ENCODE results near the gene JARID2. TPM values are rescaled to one million over a fixed set of nuclear protein-coding genes. Genes with fewer than 3 reads are reported as not detected.

Gene JARID2
- total and polyA plus RNA-seq, 7 donors: 1.8 to 7.8 (median 6.1) TPM

DNA sequence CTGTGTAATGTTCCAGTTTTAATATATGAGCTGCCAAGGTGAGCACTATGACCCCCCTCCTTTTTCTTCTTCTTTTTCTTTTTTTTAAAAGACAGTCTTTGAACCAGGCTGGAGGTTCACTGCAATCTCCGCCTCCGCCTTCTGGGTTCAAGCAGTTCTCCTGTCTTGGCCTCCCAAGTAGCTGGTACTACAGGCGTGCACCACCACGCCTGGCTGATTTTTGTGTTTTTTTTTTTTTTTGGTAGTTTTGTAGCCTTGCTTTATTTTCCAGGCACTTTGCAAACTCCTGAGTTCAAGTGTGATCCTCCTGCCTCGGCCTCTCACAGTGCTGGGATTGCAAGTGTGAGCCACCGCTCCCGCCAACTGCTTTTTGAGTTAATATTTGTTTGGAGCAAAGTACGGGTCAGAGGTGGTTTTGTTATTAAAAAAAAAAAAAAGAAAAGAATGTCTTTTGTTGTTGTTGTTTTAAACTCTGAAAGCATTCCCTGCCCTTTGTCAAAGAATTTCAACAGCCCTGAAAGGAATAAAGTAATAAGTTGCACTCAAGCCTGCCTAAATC lies 78.6 kb downstream of the JARID2 start:
- intact Hi-C loops (cut with DNase I): no loop called here
- DNase-seq: no peak
- no peak overlapping the region for H3K27ac ChIP-seq
- H3K4me3 ChIP-seq: no peak overlapping the region
- TF ChIP-seq, protein P1, sequence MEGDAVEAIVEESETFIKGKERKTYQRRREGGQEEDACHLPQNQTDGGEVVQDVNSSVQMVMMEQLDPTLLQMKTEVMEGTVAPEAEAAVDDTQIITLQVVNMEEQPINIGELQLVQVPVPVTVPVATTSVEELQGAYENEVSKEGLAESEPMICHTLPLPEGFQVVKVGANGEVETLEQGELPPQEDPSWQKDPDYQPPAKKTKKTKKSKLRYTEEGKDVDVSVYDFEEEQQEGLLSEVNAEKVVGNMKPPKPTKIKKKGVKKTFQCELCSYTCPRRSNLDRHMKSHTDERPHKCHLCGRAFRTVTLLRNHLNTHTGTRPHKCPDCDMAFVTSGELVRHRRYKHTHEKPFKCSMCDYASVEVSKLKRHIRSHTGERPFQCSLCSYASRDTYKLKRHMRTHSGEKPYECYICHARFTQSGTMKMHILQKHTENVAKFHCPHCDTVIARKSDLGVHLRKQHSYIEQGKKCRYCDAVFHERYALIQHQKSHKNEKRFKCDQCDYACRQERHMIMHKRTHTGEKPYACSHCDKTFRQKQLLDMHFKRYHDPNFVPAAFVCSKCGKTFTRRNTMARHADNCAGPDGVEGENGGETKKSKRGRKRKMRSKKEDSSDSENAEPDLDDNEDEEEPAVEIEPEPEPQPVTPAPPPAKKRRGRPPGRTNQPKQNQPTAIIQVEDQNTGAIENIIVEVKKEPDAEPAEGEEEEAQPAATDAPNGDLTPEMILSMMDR (IDR thresholded peaks at IDR 0.05): no peak
- TF ChIP-seq EP300 (IDR thresholded peaks at IDR 0.05): no peak
- TF ChIP-seq POLR2A (IDR thresholded peaks at IDR 0.05): no peak
- no peak for TF ChIP-seq POLR2AphosphoS5 (IDR thresholded peaks at IDR 0.05)
- 89 to 93% methylated on average over 8 of the region's 8 CpGs for WGBS, 2 donors
- H3K27me3 ChIP-seq: no peaks in the 10 kb centered on the region
- no peaks in the 10 kb centered on the region for H3K9me3 ChIP-seq
- H3K4me1 ChIP-seq: peaks cover 0 to 27% (median 10%) of the 10 kb centered on the region in 4 donors
- H3K36me3 ChIP-seq: no peaks in the 10 kb centered on the region

DNA sequence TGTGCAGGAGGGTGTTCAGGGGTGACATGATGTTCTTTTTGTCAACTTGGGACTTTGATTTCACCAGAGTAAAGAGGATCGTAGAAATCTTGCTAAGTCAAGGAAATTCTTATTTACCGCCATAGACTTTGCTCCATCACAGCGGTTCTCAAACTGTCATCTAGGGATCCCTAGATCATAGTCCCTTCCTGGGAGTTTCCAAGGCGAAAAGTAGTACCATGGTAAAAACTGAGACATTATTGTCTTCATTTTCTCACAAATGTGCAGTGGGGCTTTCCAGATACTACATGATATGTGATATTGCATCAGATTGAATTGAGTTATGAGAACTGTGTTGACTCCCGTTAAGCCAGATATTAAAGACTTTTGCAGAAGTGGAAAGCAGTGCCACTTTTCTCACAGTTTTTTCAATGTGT lies 79.7 kb downstream of the JARID2 start:
- H3K27me3 ChIP-seq: no peaks in the 10 kb centered on the region
- no peaks in the 10 kb centered on the region for H3K9me3 ChIP-seq
- intact Hi-C loops (cut with DNase I): no loop called here
- 80 to 84% methylated on average over 5 of the region's 5 CpGs for WGBS, 2 donors
- TF ChIP-seq EP300 (IDR thresholded peaks at IDR 0.05) (no peak), POLR2A (IDR thresholded peaks at IDR 0.05) (no peak), POLR2AphosphoS5 (IDR thresholded peaks at IDR 0.05) (no peak)
- TF ChIP-seq, protein P1 (IDR thresholded peaks at IDR 0.05): no peak
- no peaks in the 10 kb centered on the region for H3K36me3 ChIP-seq
- peaks cover 0 to 33% (median 14%) of the 10 kb centered on the region in 4 donors for H3K4me1 ChIP-seq
- H3K4me3 ChIP-seq: no peak overlapping the region
- DNase-seq: no peak
- H3K27ac ChIP-seq: no peak overlapping the region

DNA sequence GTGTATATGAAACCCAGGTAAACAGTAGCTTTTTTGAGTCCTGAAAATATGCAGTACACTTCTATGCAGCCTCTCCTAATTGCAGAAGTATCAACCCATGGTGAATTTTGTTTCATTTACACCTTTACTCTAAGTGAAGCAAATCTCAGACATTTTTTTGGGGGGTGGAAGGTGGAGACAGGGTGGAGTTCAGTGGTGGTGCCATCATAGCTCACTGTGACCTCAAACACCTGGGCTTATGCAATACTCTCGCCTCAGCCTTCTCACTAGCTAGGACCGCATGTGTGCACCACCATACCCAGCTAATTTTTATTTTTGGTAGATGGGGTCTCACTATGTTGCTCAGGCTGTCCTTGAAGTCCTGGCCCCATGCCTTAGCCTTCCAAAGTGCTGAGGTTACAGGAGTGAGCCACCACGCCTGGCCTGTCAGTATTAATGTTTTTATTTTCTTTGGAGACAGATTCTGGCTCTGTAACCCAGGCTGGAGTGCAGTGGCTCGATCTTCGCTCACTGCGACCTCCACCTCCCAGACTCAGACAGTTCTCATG lies 80.3 kb downstream of the JARID2 start:
- intact Hi-C loops (cut with DNase I): no loop called here
- Histone ChIP-seq H3K4me3 (no peak overlapping the region), H3K27ac (no peak overlapping the region), H3K4me1 (peaks cover 0 to 39% (median 14%) of the 10 kb centered on the region in 4 donors), H3K27me3 (no peaks in the 10 kb centered on the region), H3K36me3 (no peaks in the 10 kb centered on the region), H3K9me3 (no peaks in the 10 kb centered on the region)
- 89 to 92% methylated on average over 6 of the region's 6 CpGs for WGBS, 2 donors
- no peak for DNase-seq
- no peak for TF ChIP-seq EP300 (IDR thresholded peaks at IDR 0.05)

DNA sequence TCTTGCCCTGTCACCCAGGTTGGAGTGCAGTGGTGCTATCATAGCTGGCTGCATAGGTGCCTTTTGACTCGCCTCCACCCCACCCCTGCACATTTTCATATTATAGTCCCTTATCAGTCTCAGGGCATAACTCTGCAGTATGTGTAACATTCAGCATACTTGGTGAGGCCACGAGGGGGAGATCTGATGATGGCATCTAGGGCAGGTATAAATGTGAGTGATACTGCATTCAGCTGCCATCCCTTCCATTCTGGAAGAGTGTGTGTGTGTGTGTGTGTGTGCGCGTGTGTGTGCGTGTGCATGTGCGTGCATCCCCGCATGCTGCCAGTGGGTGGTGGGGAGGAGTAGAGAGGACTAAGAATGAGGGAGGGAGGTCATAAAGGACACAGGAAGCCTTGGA lies 81.4 kb downstream of the JARID2 start:
- TF ChIP-seq EP300 (IDR thresholded peaks at IDR 0.05) (no peak), POLR2AphosphoS5 (IDR thresholded peaks at IDR 0.05) (no peak), POLR2A (IDR thresholded peaks at IDR 0.05) (no peak)
- TF ChIP-seq, protein P1 (IDR thresholded peaks at IDR 0.05): no peak
- Histone ChIP-seq H3K27me3 (no peaks in the 10 kb centered on the region), H3K36me3 (no peaks in the 10 kb centered on the region), H3K9me3 (no peaks in the 10 kb centered on the region), H3K4me1 (peaks cover 0 to 45% (median 24%) of the 10 kb centered on the region in 4 donors), H3K4me3 (no peak overlapping the region), H3K27ac (no peak overlapping the region)
- DNase-seq: no peak
- intact Hi-C loops (cut with DNase I): no loop called here
- 40 to 59% methylated on average over 7 of the region's 7 CpGs for WGBS, 2 donors

DNA sequence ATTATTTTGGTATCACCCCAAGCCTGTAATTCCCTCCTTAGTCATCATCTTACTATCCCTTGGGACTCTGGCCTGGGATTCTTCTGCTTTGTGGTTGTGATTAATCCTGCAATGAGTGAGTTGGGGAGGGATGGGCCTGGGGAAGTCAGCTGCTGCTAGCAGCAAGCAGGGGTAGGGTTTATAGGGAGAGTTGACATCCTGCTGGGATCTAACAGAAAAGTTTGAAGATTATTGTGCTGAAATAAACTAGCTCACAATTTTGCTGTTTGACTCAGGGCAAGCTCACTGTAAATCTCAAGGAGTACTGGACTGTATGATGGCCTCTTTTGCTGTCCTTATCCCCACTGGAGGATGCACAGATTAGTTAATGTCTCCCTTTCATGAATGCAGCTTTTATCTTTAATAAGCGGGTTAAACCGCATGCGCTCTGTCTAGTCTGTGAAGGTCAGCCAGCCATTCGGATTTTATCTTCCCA lies 83.4 kb downstream of the JARID2 start:
- DNase-seq: no peak
- no peak for TF ChIP-seq POLR2AphosphoS5 (IDR thresholded peaks at IDR 0.05)
- no peak for TF ChIP-seq POLR2A (IDR thresholded peaks at IDR 0.05)
- no peak for TF ChIP-seq EP300 (IDR thresholded peaks at IDR 0.05)
- TF ChIP-seq, protein P1 (IDR thresholded peaks at IDR 0.05): no peak
- Histone ChIP-seq H3K27ac (no peak overlapping the region), H3K4me3 (no peak overlapping the region), H3K9me3 (no peaks in the 10 kb centered on the region), H3K27me3 (no peaks in the 10 kb centered on the region), H3K4me1 (peaks cover 0 to 39% (median 28%) of the 10 kb centered on the region in 4 donors), H3K36me3 (no peaks in the 10 kb centered on the region)
- 75 to 87% methylated on average over 4 of the region's 4 CpGs for WGBS, 2 donors
- intact Hi-C loops (cut with DNase I): no loop called here

Measured in sigmoid colon (tissue), 7 donors.